Superior temporal gyrus (tissue), 1 donor: Measurements from ENCODE around the gene WDFY4.

Experiments used
- DNase-seq: peaks from one replicate; pipeline ENCODE4 v3.0.0-alpha.2; 2016; ENCODE audit errors: extremely low spot score

Gene WDFY4

DNA sequence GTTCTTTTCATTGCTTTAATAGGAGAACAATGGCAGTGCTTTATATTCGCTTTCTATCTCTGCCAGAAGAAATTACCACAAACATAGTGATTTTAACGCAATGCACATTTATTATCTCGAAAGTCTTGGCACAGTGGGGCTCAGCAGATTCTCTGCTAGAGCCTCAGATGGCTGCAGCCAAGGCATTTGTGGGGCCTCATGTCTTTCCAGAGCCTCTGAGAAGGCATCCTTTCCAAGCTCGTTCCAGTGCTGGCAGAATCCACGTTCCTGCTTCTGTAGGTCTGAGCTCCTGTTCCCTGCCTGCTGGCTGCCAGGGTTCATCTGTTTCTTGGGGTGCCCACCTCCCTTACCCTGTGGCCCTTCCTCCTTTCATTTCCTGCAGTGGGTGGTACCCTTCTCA is 194.8 kb downstream of the WDFY4 start:
- no peak for DNase-seq

DNA sequence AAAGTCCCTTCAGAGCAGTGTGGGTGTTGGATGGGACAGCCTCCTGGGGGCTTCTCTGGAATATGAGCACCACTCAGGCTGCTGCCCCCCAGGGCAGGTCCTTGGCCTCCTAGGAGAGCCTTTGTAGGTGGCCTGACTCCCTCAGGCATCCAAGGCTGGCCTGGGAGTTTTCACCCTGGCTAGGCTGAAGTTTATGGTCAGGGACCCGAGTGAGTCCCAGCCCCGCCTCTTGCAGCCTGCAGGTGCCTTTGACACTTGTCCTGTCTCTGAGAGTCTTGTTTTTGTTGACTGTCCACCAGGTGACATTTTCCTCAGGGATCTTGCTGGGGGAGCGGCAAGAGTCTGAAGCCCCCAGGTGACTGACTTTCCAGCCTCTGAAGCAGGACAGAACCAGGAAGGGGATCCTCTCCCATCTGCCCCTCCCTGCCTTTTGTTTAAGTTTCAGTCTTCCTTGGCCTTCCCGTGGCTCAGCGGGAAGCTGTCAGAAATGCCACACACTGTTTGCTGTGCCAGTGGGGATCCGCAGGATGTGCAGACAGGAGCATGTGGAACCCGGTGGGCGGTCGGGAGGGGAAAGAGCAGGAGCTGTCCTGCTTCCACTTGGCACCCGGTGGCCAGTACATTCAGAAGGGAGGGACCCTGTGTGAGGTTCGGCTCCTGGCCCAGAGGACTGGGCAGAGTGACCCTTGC is 195.5 kb downstream of the WDFY4 start:
- DNase-seq, result no peak

DNA sequence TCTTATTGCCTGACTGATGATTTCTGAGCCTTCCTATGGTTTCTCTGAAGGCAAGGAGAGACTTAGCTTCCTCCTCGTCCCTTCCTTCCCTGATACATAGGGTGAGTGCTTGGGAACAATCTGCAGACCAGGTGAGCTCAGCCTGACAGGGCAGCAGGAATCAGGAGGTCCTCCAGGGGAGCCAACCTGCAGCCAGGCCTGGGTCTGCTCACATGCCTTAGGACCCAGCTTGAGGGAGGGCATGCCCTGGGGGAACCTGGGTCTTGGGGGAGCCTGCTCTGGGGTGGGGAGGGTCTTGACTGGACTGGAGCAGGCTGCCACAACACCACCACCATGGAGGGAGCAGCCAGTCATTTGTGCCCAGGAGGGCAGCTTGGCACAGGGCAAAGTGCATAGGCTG is 197.3 kb downstream of the WDFY4 start:
- DNase-seq, result no peak

DNA sequence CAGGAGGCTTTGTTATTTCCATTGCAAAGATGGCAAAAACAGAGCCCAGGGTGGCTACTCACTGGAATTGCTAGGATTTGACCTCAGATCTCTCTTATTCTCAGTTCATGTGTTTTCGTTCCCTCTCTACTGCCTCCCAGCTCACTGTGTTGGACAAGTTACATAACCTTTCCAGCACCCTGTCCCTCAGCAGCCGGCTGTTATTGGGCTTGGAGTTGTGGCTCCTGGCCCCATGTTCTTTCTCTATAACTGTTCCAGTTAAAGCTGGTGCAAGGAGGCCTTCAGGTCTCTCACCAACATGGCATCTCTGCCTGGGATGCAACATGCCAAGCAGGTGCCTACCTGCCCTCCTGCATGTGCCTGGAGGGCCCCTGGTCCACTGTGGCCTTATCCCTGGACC is 198.2 kb downstream of the WDFY4 start:
- no peak for DNase-seq

DNA sequence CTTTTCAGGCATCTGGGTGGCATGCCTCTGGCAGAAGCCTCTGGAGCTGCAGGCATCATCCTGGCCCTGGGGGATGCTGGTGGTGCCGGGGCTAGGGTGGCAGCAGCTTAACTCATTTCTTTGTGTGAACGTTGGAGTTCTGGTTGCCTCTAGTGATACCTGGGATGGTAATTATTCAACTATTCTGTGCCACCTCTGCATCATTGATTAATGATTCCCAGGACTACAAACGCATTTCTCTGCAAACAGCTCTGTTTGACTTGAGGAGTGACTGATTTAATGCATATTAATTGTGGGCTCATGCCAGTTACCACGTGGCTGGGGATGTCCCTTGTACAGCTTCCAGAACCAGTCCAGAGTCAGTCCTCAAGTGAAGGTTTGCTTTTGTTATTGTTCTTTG is 199.0 kb downstream of the WDFY4 start:
- no peak for DNase-seq

DNA sequence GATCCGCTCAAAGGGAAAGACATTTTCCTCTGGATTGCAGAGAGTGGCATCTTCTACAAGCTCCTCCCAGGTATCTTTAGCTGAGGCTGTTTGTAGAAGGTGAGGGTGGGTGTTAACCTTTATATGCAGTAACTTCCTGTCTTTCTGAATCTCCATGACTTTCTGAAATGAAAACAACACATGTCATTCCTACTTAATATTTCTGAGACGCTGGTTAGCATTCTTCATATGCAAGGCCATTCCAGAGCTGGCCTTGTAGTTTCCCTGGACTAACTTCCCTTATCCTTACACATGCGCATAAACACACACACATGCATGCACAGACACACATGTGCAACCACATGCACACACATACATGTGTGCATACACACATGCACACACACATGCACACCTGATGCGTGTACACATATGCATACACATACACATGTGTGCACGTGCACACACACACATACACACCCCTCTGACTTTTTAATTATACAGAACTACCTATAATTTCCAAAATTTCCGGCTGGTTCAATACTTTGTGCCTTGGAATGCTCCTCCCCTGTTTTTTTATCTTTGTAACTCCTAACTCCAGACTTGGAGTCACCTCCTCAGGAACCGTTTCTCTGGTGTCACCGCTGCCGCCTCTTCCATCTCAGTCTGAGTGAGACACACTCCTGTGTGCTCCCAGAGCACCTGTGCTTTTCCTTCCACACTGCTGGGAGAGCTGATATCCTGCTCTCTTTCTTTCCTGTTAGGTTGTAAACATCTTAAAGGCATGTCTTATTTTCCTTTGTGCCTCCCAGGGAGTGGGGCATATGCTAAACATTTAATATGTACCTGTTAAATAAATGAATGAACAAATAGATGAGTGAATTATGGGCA is 199.7 kb downstream of the WDFY4 start:
- DNase-seq, result no peak

DNA sequence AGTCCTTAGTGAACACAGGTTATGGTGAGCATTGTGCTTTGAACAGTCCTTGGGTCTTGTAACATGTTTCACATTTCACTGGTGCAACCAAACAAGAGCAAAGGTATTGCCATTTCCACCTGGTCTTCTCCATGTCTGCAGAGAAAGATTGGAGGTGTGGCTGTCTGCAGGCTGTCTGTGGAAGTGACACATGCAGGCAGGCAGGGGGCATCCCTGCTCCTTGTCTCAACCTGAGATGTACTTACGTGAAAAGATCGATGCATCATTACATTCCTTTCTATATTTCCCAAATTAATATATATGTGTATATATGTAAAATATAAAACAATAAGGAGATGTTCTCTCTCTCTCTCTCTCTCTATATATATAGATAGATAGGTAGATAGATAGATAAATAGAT is 200.7 kb downstream of the WDFY4 start:
- DNase-seq, result peak; percentile 22

DNA sequence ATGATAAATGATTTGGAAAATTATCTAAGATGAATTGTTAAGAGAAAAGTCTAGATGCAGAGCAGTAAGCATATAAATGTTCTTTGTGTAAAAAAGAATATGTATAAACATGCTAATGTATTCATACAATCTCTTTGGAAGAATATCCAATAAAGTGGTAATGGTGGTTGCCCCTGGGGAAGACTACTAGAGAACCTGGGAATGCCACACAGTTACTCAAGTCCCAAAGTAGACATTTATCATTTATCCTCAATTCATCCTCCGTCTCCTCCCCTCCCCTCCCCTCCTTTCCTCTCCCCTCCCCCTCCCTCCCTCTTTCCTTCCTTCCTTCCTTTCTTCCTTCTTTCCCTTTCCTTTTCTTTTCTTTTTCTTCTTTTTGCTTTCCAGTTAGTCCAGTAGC is 203.3 kb downstream of the WDFY4 start:
- DNase-seq, result no peak

DNA sequence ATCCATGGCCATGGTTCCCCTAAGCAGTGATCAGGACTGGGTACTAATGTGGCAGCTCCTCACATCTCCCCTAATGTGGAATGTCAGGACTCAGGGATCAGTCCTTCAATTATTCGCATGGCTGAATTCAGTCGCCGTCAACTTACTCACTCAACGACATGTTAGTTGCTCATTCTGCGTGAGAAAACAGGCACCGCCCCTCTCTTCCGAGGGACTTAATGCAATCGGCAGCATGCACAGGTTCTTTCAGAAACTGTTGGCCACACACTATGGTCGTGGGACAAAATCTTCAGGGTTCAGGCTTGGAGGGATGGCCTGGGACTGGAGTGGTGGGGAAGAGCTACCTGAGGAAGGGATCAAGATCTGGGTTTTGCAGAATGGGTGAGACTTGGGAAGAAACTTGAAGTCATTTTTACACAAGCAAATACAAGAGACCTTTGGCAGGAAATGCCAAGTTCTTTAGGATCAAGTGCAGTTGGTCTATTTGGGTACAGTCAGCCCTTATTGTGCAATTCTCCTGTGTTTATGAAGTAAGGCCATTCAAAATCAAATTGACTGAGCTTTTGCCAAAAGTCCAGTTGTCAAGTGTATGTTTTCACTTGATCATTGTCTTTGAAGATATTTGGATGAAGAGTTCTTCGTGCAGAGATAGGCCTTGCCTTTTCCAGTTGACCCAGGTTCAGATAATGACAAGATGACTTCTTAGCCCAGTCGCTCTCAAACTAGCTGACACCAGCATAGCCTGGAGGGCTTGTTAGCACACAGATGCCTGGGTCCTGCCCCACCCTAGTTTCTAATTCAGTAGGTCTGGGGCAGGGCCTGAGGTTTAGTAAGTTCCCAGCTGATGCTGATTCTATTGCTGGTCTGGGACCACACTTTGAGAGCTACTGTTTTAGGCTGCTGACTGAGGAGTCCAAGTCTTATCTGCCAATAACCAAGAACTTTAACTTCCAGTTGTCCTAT is 206.5 kb downstream of the WDFY4 start:
- DNase-seq, result no peak

DNA sequence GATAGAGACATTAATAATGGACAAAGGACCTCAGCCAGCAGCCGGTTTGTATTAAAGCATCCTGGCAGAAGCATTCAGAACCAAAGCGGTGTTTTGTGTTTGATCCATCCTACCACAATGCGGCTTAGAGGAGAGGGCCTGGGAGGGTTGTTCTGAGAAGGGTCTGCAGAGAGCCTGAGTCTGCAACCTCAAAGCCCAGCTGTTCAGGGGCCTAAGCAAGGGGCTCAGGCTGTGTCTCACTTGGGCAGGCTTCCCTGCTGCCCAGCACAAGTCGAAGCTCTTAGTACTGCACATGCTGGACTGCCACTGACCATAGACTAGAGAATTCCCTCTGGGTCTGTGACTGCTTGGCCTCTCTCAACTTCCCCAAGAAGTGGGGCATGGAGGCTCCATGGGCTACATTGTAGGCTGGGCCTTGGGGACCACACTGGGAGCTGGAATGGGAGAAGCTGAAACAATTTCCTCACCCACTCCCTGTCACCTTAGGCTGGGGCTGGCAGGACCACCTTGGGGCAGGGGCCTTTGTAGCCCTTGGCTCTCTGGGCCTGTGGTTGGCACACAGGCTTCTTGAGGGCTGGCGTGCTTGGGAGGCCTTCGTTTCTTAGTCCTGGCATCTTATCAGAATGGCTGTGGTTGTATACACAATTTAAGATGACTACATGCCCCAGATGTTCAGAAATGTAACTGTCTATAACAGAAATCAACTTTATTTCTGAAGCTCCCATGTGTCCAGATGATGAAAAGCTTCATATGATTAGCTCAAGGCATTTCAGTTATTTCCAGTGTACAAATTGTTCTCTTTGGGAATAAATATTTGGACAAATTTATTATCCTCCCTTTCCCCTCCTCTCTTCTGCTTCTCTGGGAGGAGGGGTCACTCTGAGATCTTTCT is 210.5 kb downstream of the WDFY4 start:
- DNase-seq, result no peak

DNA sequence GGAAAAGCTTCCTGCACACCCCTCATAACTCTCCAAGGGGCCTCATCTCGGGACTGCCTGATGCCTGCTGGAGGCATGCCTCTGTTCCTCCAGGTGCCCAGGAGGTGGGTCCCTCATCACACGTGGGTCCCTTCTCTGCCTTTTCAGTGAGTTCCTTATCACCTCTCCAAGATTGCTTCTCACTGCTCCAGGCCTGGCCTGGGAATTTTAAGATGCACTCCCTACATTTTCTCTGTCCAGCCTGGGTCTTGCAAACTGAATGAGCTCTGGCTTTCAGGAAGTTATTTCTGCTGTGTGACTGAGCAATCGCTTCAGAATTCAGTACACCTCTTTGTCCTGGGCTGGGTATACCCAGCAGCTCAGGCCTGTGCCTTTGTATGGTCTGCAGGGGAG is 211.1 kb downstream of the WDFY4 start:
- DNase-seq, result no peak

DNA sequence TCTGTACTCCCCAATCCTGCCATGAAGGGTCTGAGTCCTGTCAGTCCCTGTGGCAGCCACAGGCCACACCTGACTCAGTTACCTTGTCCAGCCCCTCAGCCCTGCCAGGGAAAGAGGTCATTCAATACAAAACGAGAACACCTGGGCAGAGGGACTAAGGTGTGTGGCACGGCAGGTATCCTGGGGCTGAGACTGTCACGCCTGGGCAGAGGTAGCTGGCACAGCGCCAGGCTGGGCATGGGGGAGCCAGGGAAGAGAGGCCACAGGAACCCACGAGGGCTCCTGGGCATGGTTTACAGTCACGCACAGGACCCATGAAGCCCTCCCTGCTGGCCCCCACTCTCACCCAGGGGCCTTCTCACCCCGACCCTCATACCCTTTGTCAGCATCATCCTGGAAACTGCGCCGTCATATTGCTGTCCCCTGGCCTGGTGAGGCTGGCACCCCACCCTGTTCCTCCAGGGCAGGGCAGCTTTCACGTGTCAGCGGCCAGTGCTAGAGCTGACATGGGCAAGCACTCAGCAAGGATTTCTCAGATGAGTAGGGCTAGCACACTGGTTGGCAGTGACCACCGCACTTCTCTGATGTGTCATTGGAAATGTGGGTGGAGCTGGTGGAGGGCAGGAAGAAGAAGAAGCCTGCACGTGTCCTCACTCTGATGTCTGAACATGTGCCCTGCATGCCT is 212.2 kb downstream of the WDFY4 start:
- DNase-seq, result no peak

DNA sequence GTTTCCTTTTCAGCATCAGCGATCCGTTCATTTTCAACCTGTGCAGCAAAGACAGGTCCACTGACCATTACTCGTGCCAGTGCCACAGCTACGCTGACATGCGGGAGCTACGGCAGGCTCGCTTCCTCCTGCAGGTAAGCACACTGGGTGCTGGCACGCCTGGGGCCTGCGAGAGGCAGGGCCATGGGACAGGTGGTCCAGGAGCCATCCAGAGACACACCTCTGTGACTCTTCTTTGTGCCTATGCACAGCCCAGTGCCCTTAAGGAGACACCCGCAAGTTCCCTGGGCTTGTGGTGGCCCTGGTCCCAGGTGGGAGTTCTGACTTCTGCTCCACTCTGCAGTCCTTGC is 212.7 kb downstream of the WDFY4 start:
- no peak for DNase-seq

DNA sequence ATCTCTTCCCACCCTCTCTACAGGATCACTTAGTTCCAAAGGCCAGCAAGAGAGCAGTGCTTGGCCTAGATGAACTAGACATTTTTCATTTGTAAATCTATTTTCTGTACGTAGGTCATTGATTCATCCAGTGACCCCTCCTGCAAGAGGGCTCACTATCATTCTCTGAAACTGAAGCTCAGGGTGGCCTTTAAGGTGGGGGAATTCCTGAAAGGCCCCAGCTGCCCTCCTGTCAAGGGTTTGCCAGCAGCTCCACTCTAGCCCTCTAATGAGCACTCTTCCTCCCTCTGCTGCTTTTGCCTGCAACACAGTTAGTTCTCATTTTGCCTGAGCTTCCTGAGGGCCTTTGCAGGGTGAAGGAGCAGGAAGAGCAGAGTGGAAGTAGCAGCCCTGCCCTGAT is 213.8 kb downstream of the WDFY4 start:
- no peak for DNase-seq

DNA sequence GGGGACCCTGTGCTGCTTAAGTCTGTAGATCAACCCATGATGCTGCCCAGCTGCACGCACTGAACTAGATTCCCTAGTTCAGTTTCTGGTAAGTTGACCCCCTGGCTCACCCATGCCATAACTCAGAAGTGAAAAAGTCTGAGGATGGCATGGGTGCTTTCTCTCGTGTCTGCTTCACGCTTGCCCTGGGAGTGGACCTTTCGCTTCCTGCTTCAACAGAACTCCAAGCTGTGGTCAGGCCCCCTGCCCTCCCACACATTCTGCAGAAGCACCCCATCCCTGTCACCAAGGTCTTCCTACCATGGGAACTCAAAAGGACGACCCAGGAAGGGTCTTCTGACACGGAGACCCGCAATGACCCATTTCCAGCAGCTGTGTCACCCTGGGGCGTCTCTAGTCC is 215.1 kb downstream of the WDFY4 start:
- no peak for DNase-seq

DNA sequence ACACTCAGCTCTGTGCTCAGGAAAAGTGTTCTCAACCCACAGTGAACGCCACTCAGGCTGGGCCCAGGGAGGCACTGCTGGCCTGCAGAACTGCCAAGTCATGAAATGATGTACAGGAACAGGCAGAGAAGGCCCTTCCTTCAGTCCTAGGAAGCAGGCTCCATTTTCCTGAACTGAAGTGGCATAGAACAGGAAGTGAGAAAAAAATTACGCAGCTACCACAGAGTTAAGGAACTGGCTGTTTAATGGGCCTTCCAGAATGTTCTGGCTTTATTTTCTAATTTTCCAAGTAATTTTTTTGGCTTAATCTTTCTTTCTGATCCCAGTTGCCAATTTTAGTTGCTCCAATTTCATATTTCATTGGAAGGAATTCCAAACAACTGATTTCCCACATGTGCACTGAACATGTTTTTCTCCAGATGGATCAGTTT is 215.7 kb downstream of the WDFY4 start:
- no peak for DNase-seq

DNA sequence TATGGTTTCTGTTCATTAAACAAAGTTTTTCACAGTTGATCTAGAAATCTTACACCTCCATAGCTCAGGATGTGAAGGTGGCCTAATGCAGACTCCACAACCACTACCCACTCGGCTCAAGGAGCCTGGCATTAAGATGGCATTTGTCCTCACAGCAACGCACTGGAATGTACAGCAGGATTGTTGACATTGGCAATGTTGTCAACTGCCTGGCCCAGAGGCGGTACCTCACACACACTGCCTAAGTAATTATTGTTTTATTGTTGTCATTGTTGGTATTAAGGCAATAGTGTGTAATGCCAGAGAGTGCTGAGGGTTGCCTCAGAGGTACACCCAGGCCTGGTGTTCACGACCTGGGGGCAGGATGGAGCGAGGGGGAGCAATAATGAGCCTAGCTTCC is 216.6 kb downstream of the WDFY4 start:
- DNase-seq, result no peak

DNA sequence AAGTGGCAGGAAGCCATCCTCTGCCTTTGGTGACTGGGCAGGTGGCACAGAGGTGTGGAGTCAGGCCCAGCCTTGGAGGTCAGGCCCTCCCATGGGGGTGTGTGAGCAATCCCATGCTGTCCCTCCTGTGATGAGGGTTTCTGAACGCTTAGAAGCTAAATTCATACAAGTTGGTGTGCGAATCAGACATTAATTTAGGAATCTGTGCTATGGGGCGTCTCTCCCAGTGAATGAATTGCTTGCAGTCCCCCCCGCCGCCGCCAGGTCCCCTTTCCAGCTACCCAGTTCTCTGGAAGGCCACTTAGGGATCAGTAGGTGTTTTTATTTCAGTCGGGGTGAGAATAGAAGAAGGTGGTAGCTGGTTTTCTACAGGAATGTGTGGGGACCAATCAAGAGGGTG is 217.4 kb downstream of the WDFY4 start:
- DNase-seq, result no peak

DNA sequence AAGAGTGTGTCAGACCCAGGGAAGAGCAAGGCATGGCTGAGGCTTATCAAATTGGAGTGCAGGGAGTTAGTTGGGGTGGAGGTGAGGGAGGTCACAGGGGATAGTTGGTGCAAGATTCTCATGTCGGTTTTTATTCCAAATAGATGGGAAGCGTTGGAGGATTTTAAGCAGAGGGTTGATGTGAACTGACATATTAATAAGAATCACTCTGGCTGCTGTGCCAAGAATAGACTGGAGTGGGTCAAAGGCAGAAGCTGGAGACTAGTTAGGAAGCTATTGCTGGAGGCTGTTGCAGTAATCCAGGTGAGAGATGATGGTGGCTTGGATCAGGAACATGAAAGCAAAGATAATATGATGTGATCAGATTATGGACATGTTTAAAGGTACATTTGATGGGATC is 218.5 kb downstream of the WDFY4 start:
- no peak for DNase-seq

DNA sequence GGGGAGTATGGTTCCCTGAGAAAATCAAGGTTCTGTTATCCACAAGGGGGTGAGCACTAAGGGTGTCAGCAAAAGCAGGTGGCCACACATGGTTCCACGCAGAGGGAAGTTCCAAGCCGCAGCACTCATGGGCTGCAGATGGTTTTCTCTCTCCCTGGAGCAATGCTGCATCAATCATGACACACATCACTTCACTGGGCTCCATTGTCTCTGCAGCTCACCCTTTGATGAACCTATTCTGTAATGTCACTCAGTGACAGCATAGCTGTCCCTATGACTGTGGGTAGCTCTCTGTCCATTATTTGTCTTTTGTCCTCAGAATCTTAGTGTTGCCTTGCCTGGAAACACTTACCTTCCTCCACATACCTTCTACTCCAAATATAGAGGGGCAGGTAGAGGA is 220.2 kb downstream of the WDFY4 start:
- DNase-seq, result no peak

DNA sequence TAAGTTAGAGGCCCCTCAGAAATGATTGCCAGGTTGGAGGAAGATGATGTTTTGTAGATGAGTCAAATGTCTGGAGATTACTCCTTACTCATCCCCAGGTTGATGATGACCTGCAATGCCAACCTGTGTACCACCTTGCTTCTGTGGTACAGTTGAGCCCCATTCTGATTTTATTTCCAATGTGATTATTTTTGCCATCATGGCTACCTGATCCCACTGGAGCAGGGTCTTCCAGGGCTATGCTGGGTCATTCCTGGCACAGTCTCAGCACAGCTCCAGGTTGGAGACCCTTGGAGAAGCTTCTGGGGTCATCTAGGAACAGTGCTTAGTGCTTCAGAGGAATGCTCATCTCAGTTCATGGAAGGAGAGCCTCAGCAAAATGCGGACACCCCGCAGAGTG is 220.6 kb downstream of the WDFY4 start:
- DNase-seq, result no peak
